ENCODE data around the gene CCDC190.
"Not testable (repeated sequence)": the region's sequence is repeated elsewhere in the genome, so short reads cannot be mapped to it uniquely, and the experiment has no call there.

The CCDC190 gene

DNA sequence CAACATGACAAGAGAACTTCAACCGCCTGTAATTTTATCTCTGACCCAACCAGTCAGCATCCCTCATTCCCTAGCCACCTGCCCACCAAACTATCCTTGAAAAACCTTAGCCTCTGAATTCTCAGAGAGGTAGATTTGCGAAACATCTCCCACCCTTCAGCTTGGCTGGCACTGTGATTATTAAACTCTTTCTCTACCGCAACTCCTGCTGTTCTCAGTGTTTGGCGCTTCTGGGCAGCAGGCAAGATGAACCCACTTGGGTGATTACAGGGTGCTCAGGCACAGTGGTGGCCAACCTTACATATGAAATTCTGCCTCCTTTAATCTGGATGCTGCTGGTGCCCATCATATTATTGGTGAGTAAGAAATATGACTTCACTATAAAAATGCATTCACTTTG, 22.1 kb downstream of the CCDC190 start:
- no peak for DNase-seq (ENCODE audit: low read depth in 1 of 2, low spot score in 1 of 2)

DNA sequence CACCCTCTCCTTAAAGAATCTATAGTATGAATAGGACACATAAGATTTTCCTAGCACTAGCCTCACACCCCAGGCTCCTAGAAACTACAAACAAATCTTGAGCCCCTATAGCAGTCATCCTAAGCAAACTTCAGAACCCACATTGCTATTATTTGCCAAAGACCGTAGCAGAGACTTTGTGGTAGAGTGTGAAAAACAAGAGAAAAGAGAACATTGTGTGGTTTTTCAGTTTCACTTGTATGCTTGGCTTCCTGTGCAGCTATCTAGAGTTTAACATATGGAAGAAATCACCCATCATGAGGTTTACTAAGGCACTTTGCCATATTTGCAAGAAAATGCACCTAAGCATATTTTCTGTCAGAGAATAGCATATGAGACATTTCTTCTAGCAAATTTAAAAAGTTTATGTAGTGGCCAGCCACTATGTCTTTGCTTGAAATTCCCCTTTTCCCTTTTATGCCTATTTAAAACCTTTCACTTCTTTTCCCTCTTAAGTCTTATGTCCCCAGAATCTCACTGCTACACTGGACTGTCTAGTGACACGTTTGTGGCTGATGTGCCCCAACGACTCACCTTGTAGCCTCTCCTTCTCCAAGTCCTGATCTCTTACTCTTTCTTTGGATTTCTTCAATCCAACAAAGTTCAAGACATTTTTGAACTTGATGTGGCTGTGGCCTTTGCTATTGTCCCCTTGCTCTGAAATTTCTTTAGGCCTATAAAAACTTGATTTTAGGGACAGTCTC, 25.6 kb downstream of the CCDC190 start:
- DNase-seq (ENCODE audit: low read depth in 1 of 2, low spot score in 1 of 2) = no peak

DNA sequence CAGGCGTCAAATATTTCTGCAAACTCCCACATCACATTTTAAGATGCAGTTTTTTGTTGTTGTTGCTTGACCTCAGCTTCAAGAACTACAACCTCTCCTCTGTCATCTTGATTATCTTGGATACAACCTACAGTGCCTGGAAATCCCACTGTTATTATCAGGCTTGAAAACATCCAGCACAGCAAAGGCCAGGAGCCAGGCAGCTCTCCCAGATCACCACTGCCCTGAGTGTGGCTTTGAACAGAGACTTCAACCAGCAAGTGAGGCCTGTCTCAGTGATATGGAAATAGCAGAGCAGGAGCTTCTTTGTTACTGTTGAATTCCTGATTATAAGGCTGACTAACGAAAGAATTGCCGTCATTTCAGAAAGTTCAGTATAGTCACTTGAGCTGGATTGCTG, 28.5 kb downstream of the CCDC190 start:
- no peak for DNase-seq (ENCODE audit: low read depth in 1 of 2, low spot score in 1 of 2)

DNA sequence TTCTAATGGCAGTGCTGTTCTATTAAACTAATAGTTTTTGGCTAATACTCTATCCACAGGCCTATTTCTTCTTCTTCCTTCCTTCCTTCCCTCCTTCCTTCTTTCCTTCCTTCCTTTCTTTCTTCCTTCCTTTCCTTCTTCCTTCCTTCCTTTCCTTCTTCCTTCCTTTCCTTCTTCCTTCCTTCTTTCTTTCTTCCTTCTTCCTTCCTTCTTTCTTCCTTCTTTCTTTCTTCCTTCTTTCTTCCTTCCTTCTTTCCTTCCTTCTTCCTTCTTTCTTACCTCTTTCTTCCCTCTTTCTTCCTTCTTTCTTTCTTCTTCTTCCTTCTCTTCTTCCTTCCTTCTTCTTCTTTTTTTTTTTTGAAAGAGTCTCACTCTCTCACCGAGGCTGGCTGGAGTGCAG, 31.7 kb downstream of the CCDC190 start:
- DNase-seq (ENCODE audit: low read depth in 1 of 2, low spot score in 1 of 2) = no peak

GRCh38 chr1:162823771-162824525, 37.0 kb downstream of the CCDC190 start:
- DNase-seq (ENCODE audit: low read depth in 1 of 2, low spot score in 1 of 2) = no peak

GRCh38 chr1:162823231-162823630, 37.7 kb downstream of the CCDC190 start:
- no peak for DNase-seq (ENCODE audit: low read depth in 1 of 2, low spot score in 1 of 2)

- no peak for DNase-seq (ENCODE audit: low read depth in 1 of 2, low spot score in 1 of 2)
These were observed 38.4 kb downstream of the CCDC190 start for GRCh38 chr1:162822391-162823200.

DNA sequence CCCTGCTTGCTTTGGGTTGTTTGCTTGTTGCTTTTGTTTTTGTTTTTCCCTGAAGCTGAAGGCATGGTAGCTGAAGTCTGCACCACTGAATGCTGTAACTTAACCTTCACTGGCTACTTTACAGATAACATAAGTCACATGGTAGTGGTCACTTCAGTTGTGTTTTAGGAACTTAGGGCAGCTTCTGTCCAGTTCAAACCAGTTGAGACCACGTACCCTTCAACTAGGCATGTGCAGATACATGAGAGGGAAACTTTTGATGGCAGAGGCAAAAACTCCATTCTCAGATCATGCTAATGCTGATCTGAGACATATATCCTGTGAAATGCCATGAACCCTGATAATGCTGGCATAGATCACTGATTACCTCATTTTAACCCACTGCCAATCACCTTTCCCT, 42.3 kb downstream of the CCDC190 start:
- not testable (repeated sequence) for DNase-seq (ENCODE audit: low read depth in 1 of 2, low spot score in 1 of 2)

- not testable (repeated sequence) for DNase-seq (ENCODE audit: low read depth in 1 of 2, low spot score in 1 of 2)
These were observed 42.8 kb downstream of the CCDC190 start for GRCh38 chr1:162818136-162818535.

GRCh38 chr1:162812357-162812756, 48.6 kb downstream of the CCDC190 start:
- not testable (repeated sequence) for DNase-seq (ENCODE audit: low read depth in 1 of 2, low spot score in 1 of 2)

DNA sequence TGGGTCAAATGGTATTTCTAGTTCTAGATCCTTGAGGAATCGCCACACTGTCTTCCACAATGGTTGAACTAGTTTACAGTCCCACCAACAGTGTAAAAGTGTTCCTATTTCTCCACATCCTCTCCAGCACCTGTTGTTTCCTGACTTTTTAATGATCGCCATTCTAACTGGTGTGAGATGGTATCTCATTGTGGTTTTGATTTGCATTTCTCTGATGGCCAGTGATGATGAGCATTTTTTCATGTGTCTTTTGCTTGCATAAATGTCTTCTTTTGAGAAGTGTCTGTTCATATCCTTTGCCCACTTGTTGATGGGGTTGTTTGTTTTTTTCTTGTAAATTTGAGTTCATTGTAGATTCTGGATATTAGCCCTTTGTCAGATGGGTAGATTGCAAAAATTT, 53.5 kb downstream of the CCDC190 start:
- DNase-seq (ENCODE audit: low read depth in 1 of 2, low spot score in 1 of 2) = not testable (repeated sequence)
